ENCODE data around the gene BRIP1. TPM values are rescaled to one million over a fixed set of nuclear protein-coding genes. Genes with fewer than 3 reads are reported as not detected.

BRIP1 gene
- total and polyA plus RNA-seq, 10 of the 15 experiments (the other 5 are each of a cell fraction or from before 2014, with no cell fraction given): 4.0 to 24.2 (median 12.8) TPM

DNA sequence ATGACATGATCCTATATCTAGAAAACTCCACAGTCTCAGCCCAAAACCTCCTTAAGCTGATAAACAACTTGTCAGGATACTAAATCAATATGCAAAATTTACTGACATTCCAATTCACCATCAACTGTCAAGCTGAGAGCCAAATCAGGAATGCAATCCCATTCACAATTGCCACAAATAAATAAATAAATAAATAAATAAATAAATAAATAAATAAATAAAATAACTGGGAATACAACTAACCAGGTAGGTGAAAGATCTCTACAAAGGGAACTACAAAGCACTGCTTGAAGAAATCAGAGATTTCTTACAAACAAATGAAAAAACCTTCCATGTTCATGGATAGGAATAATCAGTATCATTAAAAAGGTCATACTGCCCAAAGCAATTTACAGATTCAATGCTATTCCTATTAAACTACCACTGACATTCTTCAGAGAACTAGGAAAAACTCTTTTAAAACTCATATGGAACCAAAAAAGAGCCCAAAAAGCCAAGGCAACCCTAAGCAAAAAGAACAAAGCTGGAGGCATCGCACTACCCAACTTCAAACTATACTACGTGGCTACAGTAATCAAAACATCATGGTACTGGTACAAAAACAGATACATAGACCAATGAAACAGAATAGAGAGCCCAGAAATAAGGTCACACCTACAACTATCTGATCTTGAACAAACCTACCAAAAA lies 37.7 kb downstream of the BRIP1 start:
- no peak overlapping the region for H2AFZ ChIP-seq (ENCODE audit: control insufficient read depth, low read depth, low read length)
- H3K9me3 ChIP-seq (replicated peaks; ENCODE audit: control insufficient read depth, insufficient read depth, low read length): peaks cover 9% of the 10 kb centered on the region; the same call in 2 of the 3 replicates
- no peak for ATAC-seq
- H3K27ac ChIP-seq (ENCODE audit: control insufficient read depth, insufficient read depth): no peak overlapping the region
- intact Hi-C loops (cut with micrococcal nuclease; ENCODE audit: unreplicated experiment) (no loop called here), in situ Hi-C loops (cut with MboI) (no loop called here)
- H4K20me1 ChIP-seq (ENCODE audit: control insufficient read depth, insufficient read depth): no peaks in the 10 kb centered on the region
- SMC1A ChIA-PET (ENCODE audit: uncharacterized antibody, unreplicated experiment): interaction anchor here (1.1 to 1.8 kb wide), 3 partner anchors 10 to 30 kb away, joined by 3 to 6 read pairs (median 4); no protein-coding TSS in a partner anchor
- CTCF ChIA-PET: interaction anchor here (1.7 to 2.7 kb wide), 2 partner anchors 8 to 11 kb away, joined by 5 to 7 read pairs; no protein-coding TSS in a partner anchor
- H3K36me3 ChIP-seq (ENCODE audit: control insufficient read depth in 2 of 2, insufficient read depth in 2 of 2, low read length in 1 of 2): peaks cover 2 to 4% of the 10 kb centered on the region in 2 experiments; a peak in 2 of 4 replicates
- no peaks in the 10 kb centered on the region for H3K27me3 ChIP-seq (replicated peaks in 1 of 2; ENCODE audit: control insufficient read depth in 2 of 2, insufficient read depth in 2 of 2, low read length in 1 of 2)
- TF ChIP-seq CEBPB (IDR thresholded peaks at IDR 0.05; ENCODE audit: borderline replicate concordance in 1 of 2, low read depth in 2 of 2, low read length in 2 of 2): no peak
- peak; percentile 66 for TF ChIP-seq NFXL1 (IDR thresholded peaks at IDR 0.05; ENCODE audit: borderline replicate concordance)
- POLR2A ChIA-PET: no interaction called here
- no peak for FAIRE-seq
- WGBS (ENCODE audit: insufficient coverage, insufficient replicate concordance, low lambda C conversion rate, missing lambda C conversion rate): 98% methylated on average over 2 of the region's 2 CpGs
- no peaks in the 10 kb centered on the region for H3K79me2 ChIP-seq (ENCODE audit: control insufficient read depth, insufficient read depth, low read length)
- DNase-seq (ENCODE audit: low read depth, low spot score): no peak
- BruUV-seq (replicated peaks): no TSS peak
- H3K4me2 ChIP-seq (ENCODE audit: control insufficient read depth, insufficient read depth): no peak overlapping the region
- RAD21 ChIA-PET (ENCODE audit: unreplicated experiment): no interaction called here
- no peak overlapping the region for H3K9ac ChIP-seq (ENCODE audit: control insufficient read depth, insufficient read depth, low read length)
- H3K4me1 ChIP-seq (ENCODE audit: control insufficient read depth, insufficient read depth, low read length): no peaks in the 10 kb centered on the region; the same call in 1 of the 2 replicates
- no peak overlapping the region for H3K4me3 ChIP-seq

DNA sequence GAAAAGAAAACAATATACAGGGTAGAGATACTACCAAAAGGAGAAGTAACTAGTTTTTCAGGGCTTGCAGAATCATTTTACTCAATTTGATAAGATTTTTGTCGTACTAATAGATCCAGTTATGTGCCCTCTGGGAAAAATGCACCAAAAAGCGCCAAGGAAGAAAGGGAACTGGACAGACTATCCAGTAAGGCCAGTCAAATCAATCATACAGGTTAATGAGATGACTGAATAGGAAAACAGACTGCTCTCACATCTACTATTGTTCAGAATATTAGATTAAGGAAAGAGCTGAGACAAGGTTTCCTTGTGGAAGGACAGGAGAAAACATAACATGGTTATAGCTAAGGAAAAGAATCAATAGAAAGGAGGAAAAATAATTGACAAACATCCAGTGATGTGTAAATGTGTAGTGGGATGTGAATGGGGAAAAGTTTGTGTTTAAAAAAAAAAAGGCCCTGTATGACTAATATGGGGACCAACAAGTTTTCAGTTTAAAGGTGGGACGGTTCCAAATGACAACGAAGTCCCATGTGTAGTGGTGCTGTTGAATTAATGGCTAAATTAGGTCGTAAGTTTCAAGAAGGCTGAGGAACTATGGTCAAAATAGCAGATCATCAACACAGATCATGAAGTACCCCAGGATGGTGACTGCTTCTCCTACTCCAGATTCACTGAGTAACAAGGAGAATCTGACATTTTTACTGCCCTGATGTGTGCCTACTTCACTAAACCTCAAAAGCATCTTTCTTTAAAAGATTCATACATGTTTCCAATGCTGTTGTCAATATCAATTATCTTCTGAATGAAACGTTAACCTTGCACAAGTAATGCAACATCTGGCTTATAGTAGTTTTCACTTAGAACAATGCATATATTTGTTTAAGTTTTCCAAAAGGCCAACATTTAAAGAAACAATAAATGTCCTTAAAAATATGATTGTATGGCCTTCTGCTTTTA lies 40.7 kb downstream of the BRIP1 start:
- H3K4me1 ChIP-seq (ENCODE audit: control insufficient read depth, insufficient read depth, low read length): no peaks in the 10 kb centered on the region; the same call in 1 of the 2 replicates
- H3K4me2 ChIP-seq (ENCODE audit: control insufficient read depth, insufficient read depth): no peak overlapping the region
- ATAC-seq (peak; percentile 85), DNase-seq (ENCODE audit: low read depth, low spot score) (peak; percentile 21), FAIRE-seq (peak; percentile 44)
- peaks cover 0 to 2% of the 10 kb centered on the region in 2 experiments; a peak in 1 of 4 replicates for H3K36me3 ChIP-seq (ENCODE audit: control insufficient read depth in 2 of 2, insufficient read depth in 2 of 2, low read length in 1 of 2)
- no peak overlapping the region for H2AFZ ChIP-seq (ENCODE audit: control insufficient read depth, low read depth, low read length)
- ChIA-PET POLR2A (interaction anchor here (0.8 kb wide), 1 partner anchor 29 kb away, joined by 3 read pairs; no protein-coding TSS in a partner anchor), CTCF (interaction anchor here (1.4 to 2.0 kb wide), 3 partner anchors 14 to 287 kb away, joined by 7 to 10 read pairs (median 8); no protein-coding TSS in a partner anchor), SMC1A (ENCODE audit: uncharacterized antibody, unreplicated experiment) (interaction anchor here (0.8 to 2.5 kb wide), 5 partner anchors 9 to 93 kb away, joined by 3 to 11 read pairs (median 5); no protein-coding TSS in a partner anchor), RAD21 (ENCODE audit: unreplicated experiment) (interaction anchor here (1.3 kb wide), 1 partner anchor 174 kb away, joined by 3 read pairs; no protein-coding TSS in a partner anchor)
- intact Hi-C loops (cut with micrococcal nuclease; ENCODE audit: unreplicated experiment) (no loop called here), in situ Hi-C loops (cut with MboI) (no loop called here)
- no peaks in the 10 kb centered on the region for H4K20me1 ChIP-seq (ENCODE audit: control insufficient read depth, insufficient read depth)
- peaks cover 5% of the 10 kb centered on the region; the same call in 2 of the 3 replicates for H3K9me3 ChIP-seq (replicated peaks; ENCODE audit: control insufficient read depth, insufficient read depth, low read length)
- no peak overlapping the region for H3K27ac ChIP-seq (ENCODE audit: control insufficient read depth, insufficient read depth)
- H3K79me2 ChIP-seq (ENCODE audit: control insufficient read depth, insufficient read depth, low read length): no peaks in the 10 kb centered on the region
- no peak overlapping the region for H3K4me3 ChIP-seq
- no peaks in the 10 kb centered on the region for H3K27me3 ChIP-seq (replicated peaks in 1 of 2; ENCODE audit: control insufficient read depth in 2 of 2, insufficient read depth in 2 of 2, low read length in 1 of 2)
- WGBS (ENCODE audit: insufficient coverage, insufficient replicate concordance, low lambda C conversion rate, missing lambda C conversion rate): 10% methylated on average over 6 of the region's 6 CpGs
- no peak overlapping the region for H3K9ac ChIP-seq (ENCODE audit: control insufficient read depth, insufficient read depth, low read length)
- no TSS peak for BruUV-seq (replicated peaks)
- TF ChIP-seq SP1 (IDR thresholded peaks at IDR 0.05; ENCODE audit: low read depth, low read length) (no peak), IKZF1 (conservative IDR thresholded peaks at IDR 0.05) (no peak), ZZZ3 (IDR thresholded peaks at IDR 0.05; ENCODE audit: control insufficient read depth, insufficient read length, low read depth) (no peak), SMAD1 (IDR thresholded peaks at IDR 0.05; ENCODE audit: low read depth, partially characterized antibody) (no peak), MTA2 (IDR thresholded peaks at IDR 0.05; ENCODE audit: low read depth) (no peak), FOXM1 (IDR thresholded peaks at IDR 0.05; ENCODE audit: low read depth, low read length) (no peak), SREBF1 (IDR thresholded peaks at IDR 0.05; ENCODE audit: low read length) (no peak)
- TF ChIP-seq, protein P1, sequence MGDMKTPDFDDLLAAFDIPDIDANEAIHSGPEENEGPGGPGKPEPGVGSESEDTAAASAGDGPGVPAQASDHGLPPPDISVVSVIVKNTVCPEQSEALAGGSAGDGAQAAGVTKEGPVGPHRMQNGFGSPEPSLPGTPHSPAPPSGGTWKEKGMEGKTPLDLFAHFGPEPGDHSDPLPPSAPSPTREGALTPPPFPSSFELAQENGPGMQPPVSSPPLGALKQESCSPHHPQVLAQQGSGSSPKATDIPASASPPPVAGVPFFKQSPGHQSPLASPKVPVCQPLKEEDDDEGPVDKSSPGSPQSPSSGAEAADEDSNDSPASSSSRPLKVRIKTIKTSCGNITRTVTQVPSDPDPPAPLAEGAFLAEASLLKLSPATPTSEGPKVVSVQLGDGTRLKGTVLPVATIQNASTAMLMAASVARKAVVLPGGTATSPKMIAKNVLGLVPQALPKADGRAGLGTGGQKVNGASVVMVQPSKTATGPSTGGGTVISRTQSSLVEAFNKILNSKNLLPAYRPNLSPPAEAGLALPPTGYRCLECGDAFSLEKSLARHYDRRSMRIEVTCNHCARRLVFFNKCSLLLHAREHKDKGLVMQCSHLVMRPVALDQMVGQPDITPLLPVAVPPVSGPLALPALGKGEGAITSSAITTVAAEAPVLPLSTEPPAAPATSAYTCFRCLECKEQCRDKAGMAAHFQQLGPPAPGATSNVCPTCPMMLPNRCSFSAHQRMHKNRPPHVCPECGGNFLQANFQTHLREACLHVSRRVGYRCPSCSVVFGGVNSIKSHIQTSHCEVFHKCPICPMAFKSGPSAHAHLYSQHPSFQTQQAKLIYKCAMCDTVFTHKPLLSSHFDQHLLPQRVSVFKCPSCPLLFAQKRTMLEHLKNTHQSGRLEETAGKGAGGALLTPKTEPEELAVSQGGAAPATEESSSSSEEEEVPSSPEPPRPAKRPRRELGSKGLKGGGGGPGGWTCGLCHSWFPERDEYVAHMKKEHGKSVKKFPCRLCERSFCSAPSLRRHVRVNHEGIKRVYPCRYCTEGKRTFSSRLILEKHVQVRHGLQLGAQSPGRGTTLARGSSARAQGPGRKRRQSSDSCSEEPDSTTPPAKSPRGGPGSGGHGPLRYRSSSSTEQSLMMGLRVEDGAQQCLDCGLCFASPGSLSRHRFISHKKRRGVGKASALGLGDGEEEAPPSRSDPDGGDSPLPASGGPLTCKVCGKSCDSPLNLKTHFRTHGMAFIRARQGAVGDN (IDR thresholded peaks at IDR 0.05): no peak
